Neural cell (in vitro differentiated cells): ENCODE data around the gene PXDN. TPM values are rescaled to one million over a fixed set of nuclear protein-coding genes. Genes with fewer than 3 reads are reported as not detected.

Experiments
- H2AFZ ChIP-seq: fragments of 200-600, 300-800 bp; sonication (generic), shearing (Covaris generic); 2 replicates; pipeline ENCODE4 v1.6.0; 2014; ENCODE audit warnings: low read depth, mild to moderate bottlenecking, antibody characterized with exemption, low read length, moderate library complexity
- H3F3A ChIP-seq: fragments of 200-600 bp; shearing (Covaris generic); 2 replicates; pipeline ENCODE4 v1.6.1; 2016; ENCODE audit warnings: mild to moderate bottlenecking, moderate library complexity, mixed read lengths, antibody characterized with exemption, low read length; ENCODE audit not compliant: insufficient read depth, poor library complexity, severe bottlenecking
- H3K27ac ChIP-seq: fragments of 200-600, 300-800 bp; sonication (generic), shearing (Covaris generic); 2 replicates; pipeline ENCODE4 v1.5.1; 2014; ENCODE audit warnings: mild to moderate bottlenecking, low read length, moderate library complexity
- H3K27me3 ChIP-seq: fragments of 300-800, 200-600 bp; sonication (generic), shearing (Covaris generic); 2 replicates; pipeline ENCODE4 v1.6.0; 2014; ENCODE audit warnings: mild to moderate bottlenecking, low read depth, low read length, moderate library complexity; ENCODE audit not compliant: insufficient read depth
- H3K36me3 ChIP-seq: fragments of 300-800, 200-600 bp; sonication (generic), shearing (Covaris generic); 2 replicates; pipeline ENCODE4 v1.5.1; 2014; ENCODE audit warnings: mild to moderate bottlenecking, antibody characterized with exemption, low read length, moderate library complexity; ENCODE audit not compliant: insufficient read depth
- H3K4me2 ChIP-seq: fragments of 300-800, 200-600 bp; sonication (generic), shearing (Covaris generic); 2 replicates; pipeline ENCODE4 v1.6.0; 2014; ENCODE audit warnings: mild to moderate bottlenecking, low read length
- H3K4me3 ChIP-seq: fragments of 300-800, 200-600 bp; sonication (generic), shearing (Covaris generic); 2 replicates; pipeline ENCODE4 v1.5.1; 2014; ENCODE audit warnings: mild to moderate bottlenecking, low read length, moderate library complexity
- H3K79me2 ChIP-seq: fragments of 200-600 bp; shearing (Covaris generic); replicated peaks from 2 replicates; pipeline ENCODE4 v1.6.0; 2014; ENCODE audit warnings: mild to moderate bottlenecking, low read length, moderate library complexity; ENCODE audit not compliant: insufficient read depth
- H3K9ac ChIP-seq: fragments of 300-800, 200-600 bp; sonication (generic), shearing (Covaris generic); 2 replicates; pipeline ENCODE4 v1.6.1; 2016; ENCODE audit warnings: mild to moderate bottlenecking, low read length, mixed read lengths
- H3K9me2 ChIP-seq: fragments of 200-600 bp; shearing (Covaris generic); 2 replicates; pipeline ENCODE4 v1.6.1; 2016; ENCODE audit warnings: mild to moderate bottlenecking, low read length, mixed read lengths; ENCODE audit not compliant: insufficient read depth
- H3K9me3 ChIP-seq: fragments of 200-600, 300-800 bp; sonication (generic), shearing (Covaris generic); 2 replicates; pipeline ENCODE4 v1.6.1; 2016; ENCODE audit warnings: mild to moderate bottlenecking, mixed run types, low read length, moderate library complexity, mixed read lengths
- H4K20me1 ChIP-seq: fragments of 200-600 bp; shearing (Covaris generic); 2 replicates; pipeline ENCODE4 v1.6.1; 2016; ENCODE audit warnings: mild to moderate bottlenecking, mixed run types; ENCODE audit not compliant: insufficient read depth
- EP300 ChIP-seq: fragments of 450-650 bp; conservative IDR thresholded peaks from 2 replicates; pipeline ENCODE4 v1.6.1; 2014; ENCODE audit warnings: antibody characterized with exemption, mild to moderate bottlenecking, moderate library complexity; ENCODE audit not compliant: poor library complexity, severe bottlenecking
- EZH2 ChIP-seq: fragments of 200-600, 300-800 bp; shearing (Covaris generic), sonication (generic); IDR thresholded peaks from 2 replicates; pipeline ENCODE4 v1.6.1; 2014; ENCODE audit warnings: antibody characterized with exemption, low read length, borderline replicate concordance, mild to moderate bottlenecking; ENCODE audit not compliant: insufficient read depth, poor library complexity, severe bottlenecking
- MXI1 ChIP-seq: fragments of 450-650 bp; conservative IDR thresholded peaks from 2 replicates; pipeline ENCODE4 v1.6.1; 2014; ENCODE audit warnings: antibody characterized with exemption, mild to moderate bottlenecking; ENCODE audit not compliant: poor library complexity, severe bottlenecking
- POLR2AphosphoS5 ChIP-seq: IDR thresholded peaks from 2 replicates; pipeline ENCODE4 v1.6.1; 2012
- RAD21 ChIP-seq: fragments of 450-650 bp; conservative IDR thresholded peaks from 2 replicates; pipeline ENCODE4 v1.6.1; 2014; ENCODE audit warnings: antibody characterized with exemption, mild to moderate bottlenecking, moderate library complexity
- SMC3 ChIP-seq: fragments of 450-650 bp; conservative IDR thresholded peaks from 2 replicates; pipeline ENCODE4 v1.6.1; 2014; ENCODE audit warnings: antibody characterized with exemption, mild to moderate bottlenecking, moderate library complexity; ENCODE audit not compliant: poor library complexity
- TAF1 ChIP-seq: IDR thresholded peaks from 2 replicates; pipeline ENCODE4 v1.6.1; 2012; ENCODE audit warnings: low read depth
- polyA plus RNA-seq: library from polyadenylated mRNA; depleted of rRNA; stranded (reverse); fragments of >200 nt; gene quantifications from 2 replicates; pipeline ENCODE4 v1.2.3, GENCODE V29; 2014
- TF ChIP-seq, protein P1 (sequence below): fragments of 450-650 bp; IDR thresholded peaks from 2 replicates; pipeline ENCODE4 v1.5.1; 2014; ENCODE audit warnings: antibody characterized with exemption, mild to moderate bottlenecking, moderate library complexity; ENCODE audit not compliant: poor library complexity, severe bottlenecking
- TF ChIP-seq, protein P2 (sequence below): IDR thresholded peaks from 2 replicates; pipeline ENCODE4 v1.6.1; 2012; ENCODE audit warnings: borderline replicate concordance

Gene PXDN
- polyA plus RNA-seq, 1 donor from 2014 or later, result 181 TPM

DNA sequence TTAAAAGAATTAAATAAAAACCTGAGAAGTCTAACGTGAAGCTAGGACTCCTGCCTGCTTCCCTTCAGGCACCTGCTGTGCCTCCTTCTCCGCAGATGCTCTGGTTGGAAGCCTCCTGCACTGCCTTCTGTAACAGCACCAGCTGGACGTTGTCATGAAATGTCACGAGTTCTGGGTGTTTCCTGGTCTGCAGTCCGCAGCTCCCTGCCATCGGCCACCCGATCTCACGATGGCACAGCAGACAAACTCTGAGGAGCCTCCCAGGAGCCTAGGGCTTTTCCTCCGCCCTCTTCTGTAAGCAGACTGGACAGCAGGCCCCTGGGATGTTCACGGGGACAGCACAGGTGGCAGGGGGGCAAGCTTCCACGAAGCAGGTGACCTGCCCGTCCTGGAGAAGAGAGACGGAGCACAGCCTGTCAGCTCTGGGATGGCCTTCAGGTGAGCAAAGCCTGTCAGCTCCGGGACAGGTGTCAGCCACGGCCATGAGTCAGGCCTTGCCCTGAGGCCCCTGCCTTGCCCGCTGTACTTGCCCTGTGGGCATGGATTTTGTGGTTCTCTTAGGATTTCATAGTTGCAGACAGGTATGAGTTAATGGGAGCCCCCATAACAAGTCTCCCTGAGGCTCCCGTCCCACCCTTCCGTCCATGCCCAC, 110.3 kb downstream of the PXDN start:
- H3K27me3 ChIP-seq, result no peaks in the 10 kb centered on the region
- H3K4me3 ChIP-seq, result no peak overlapping the region
- TF ChIP-seq POLR2AphosphoS5 (no peak), RAD21 (no peak), SMC3 (no peak), EP300 (no peak), MXI1 (no peak), EZH2 (no peak), TAF1 (no peak)
- TF ChIP-seq, protein P1, sequence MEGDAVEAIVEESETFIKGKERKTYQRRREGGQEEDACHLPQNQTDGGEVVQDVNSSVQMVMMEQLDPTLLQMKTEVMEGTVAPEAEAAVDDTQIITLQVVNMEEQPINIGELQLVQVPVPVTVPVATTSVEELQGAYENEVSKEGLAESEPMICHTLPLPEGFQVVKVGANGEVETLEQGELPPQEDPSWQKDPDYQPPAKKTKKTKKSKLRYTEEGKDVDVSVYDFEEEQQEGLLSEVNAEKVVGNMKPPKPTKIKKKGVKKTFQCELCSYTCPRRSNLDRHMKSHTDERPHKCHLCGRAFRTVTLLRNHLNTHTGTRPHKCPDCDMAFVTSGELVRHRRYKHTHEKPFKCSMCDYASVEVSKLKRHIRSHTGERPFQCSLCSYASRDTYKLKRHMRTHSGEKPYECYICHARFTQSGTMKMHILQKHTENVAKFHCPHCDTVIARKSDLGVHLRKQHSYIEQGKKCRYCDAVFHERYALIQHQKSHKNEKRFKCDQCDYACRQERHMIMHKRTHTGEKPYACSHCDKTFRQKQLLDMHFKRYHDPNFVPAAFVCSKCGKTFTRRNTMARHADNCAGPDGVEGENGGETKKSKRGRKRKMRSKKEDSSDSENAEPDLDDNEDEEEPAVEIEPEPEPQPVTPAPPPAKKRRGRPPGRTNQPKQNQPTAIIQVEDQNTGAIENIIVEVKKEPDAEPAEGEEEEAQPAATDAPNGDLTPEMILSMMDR, result no peak
- TF ChIP-seq, protein P2, sequence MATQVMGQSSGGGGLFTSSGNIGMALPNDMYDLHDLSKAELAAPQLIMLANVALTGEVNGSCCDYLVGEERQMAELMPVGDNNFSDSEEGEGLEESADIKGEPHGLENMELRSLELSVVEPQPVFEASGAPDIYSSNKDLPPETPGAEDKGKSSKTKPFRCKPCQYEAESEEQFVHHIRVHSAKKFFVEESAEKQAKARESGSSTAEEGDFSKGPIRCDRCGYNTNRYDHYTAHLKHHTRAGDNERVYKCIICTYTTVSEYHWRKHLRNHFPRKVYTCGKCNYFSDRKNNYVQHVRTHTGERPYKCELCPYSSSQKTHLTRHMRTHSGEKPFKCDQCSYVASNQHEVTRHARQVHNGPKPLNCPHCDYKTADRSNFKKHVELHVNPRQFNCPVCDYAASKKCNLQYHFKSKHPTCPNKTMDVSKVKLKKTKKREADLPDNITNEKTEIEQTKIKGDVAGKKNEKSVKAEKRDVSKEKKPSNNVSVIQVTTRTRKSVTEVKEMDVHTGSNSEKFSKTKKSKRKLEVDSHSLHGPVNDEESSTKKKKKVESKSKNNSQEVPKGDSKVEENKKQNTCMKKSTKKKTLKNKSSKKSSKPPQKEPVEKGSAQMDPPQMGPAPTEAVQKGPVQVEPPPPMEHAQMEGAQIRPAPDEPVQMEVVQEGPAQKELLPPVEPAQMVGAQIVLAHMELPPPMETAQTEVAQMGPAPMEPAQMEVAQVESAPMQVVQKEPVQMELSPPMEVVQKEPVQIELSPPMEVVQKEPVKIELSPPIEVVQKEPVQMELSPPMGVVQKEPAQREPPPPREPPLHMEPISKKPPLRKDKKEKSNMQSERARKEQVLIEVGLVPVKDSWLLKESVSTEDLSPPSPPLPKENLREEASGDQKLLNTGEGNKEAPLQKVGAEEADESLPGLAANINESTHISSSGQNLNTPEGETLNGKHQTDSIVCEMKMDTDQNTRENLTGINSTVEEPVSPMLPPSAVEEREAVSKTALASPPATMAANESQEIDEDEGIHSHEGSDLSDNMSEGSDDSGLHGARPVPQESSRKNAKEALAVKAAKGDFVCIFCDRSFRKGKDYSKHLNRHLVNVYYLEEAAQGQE, result no peak
- no peak overlapping the region for H3K9ac ChIP-seq
- H3K27ac ChIP-seq, result no peak overlapping the region
- H3F3A ChIP-seq, result no peaks in the 10 kb centered on the region
- no peak overlapping the region for H2AFZ ChIP-seq
- H3K4me2 ChIP-seq, result no peak overlapping the region
- H3K9me3 ChIP-seq, result no peaks in the 10 kb centered on the region
- H3K36me3 ChIP-seq, result peaks cover 16% of the 10 kb centered on the region
- H3K9me2 ChIP-seq, result no peaks in the 10 kb centered on the region
- no peaks in the 10 kb centered on the region for H3K79me2 ChIP-seq
- no peaks in the 10 kb centered on the region for H4K20me1 ChIP-seq

DNA sequence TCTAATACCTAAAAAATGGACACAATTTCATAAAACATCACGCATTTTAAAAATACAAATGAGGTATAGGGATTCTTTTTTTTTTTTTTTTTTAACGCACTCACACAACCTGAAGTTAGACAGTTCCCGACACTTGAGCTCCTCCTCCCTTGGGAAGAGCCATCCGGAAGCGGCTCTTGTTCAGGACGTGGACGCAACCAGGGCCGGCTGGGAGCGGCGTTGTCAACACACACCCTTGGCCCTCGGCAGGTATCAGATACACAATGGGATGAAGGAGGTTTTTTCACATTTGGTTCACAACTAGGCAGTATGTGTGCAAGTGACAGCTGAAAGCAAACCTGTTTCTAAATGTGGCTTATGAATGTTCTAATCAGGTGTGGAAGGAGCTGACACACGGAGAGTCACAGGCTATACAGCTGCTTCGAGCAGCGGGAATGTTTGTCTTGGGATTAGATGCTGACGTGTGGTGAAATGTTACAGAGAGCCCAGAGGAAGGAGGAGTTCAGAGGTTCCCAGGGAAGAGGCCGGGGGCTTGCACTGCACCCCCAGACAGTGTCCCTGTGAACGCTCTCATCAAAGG, 111.1 kb downstream of the PXDN start:
- Histone ChIP-seq H3K79me2 (no peaks in the 10 kb centered on the region), H3K36me3 (peaks cover 18% of the 10 kb centered on the region), H3K27ac (no peak overlapping the region), H3K27me3 (no peaks in the 10 kb centered on the region), H3F3A (no peaks in the 10 kb centered on the region), H3K9me3 (no peaks in the 10 kb centered on the region), H3K4me2 (no peak overlapping the region), H3K9ac (no peak overlapping the region), H4K20me1 (no peaks in the 10 kb centered on the region), H3K9me2 (no peaks in the 10 kb centered on the region), H2AFZ (no peak overlapping the region), H3K4me3 (no peak overlapping the region)
- TF ChIP-seq MXI1, result no peak
- TF ChIP-seq TAF1, result no peak
- TF ChIP-seq EZH2, result no peak
- TF ChIP-seq POLR2AphosphoS5, result no peak
- TF ChIP-seq, protein P2, result no peak
- no peak for TF ChIP-seq SMC3
- TF ChIP-seq EP300, result no peak
- no peak for TF ChIP-seq RAD21
- TF ChIP-seq, protein P1, result no peak
